ENCODE data around the gene CALML3. TPM values are rescaled to one million over a fixed set of nuclear protein-coding genes. Genes with fewer than 3 reads are reported as not detected.
"Not testable (repeated sequence)": the region's sequence is repeated elsewhere in the genome, so short reads cannot be mapped to it uniquely, and the experiment has no call there.

CALML3 gene
- total RNA-seq, 2 donors from 2014 or later = not detected

DNA sequence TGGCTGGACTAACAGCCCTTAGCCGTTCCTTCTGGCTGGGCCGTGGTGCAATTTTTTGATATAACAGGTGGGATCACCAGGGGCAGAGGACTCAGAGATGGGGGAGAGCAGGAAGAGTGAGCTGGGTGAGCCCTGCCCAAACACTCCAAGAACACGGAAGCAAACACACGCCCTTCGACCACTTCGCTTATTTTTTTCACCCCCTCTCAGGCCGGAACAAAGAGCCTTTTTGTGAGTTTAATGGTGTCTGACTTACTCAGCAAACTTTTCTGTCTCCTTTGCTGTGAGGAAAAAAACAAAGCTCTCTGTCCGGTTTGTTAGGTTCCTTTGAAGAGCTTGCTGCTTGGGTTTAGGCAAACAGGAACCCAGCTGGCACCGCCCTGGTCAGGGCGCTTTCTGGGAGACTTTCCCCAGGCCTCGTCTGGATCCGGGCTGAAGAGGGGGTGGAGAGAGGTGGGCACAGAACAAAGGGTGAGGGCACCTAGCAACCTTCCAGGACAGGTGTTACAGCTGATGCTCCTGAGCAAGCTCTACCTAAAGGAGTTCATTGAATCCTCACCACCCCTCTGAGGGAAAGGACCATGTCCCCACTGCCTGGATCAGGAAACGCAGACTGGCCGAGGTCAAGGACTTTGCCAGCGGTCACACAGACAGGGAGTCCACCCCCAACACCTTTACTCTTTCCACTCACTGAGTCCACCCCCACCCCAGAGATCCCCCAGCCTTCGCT, 23.3 kb downstream of the CALML3 start:
- DNase-seq (peak; percentile 33), ATAC-seq (peak in 1 of 2 donors; percentile 7)
- intact Hi-C loops (cut with DNase I) = loop anchor here in 1 of 2 donors (10.0 kb wide), 1 partner anchor 67 kb away; no protein-coding TSS in a partner anchor

DNA sequence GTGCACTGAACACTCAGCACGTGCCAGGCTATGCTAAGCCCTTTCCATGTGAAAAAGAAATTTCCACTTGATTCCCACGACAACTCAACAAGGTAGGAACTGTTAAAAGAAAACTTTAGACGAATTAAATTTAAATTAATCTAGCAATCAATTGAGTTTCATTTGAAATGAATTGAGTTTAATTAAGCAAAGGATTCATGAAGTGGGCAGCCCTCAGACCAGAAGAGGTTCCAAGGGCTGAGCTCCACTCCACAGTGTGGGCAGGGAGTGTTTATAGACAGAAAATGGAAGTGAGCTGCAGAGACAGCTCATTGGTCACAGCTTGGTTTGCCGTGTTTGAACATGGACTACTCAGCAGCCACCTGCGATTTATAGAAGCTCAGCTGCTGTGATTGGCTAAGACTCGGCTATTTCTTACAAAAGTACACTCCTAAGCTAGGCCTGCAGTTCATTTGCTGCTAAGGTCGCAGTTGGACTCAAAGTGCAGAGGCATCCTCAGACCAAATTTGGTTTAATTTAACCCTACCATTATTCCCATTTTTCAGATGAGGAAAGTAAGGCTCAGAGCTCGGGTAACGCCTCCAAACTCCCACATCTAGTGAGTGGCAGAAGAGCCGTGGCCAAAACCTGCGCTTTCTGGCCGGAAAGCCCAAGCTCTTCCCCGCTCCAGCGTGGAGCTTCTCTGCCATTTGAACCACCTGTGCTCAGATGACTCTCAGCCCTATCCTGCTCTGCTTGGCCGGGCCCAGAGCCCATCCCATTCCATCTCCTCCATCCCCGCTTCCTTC, 24.9 kb downstream of the CALML3 start:
- DNase-seq = peak; percentile 2
- intact Hi-C loops (cut with DNase I) = loop anchor here in 1 of 2 donors (10.0 kb wide), 1 partner anchor 65 kb away; no protein-coding TSS in a partner anchor
- no peak for ATAC-seq

DNA sequence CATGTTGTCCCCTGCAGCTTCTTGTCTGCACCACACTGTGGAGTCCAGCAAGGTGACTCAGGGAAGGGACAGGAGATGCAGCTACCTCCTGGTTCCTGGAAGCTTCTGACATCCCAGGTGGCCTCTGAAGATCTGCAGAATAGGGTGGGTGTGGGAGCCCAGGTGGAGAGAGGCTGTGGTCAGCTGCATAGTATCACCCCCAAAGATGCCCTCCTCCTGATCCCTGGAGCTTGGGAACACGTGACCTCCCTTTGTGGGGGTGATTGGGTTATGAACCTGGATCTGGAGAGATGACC, 25.4 kb downstream of the CALML3 start:
- intact Hi-C loops (cut with DNase I) = no loop called here
- ATAC-seq = no peak
- peak; percentile 6 for DNase-seq

DNA sequence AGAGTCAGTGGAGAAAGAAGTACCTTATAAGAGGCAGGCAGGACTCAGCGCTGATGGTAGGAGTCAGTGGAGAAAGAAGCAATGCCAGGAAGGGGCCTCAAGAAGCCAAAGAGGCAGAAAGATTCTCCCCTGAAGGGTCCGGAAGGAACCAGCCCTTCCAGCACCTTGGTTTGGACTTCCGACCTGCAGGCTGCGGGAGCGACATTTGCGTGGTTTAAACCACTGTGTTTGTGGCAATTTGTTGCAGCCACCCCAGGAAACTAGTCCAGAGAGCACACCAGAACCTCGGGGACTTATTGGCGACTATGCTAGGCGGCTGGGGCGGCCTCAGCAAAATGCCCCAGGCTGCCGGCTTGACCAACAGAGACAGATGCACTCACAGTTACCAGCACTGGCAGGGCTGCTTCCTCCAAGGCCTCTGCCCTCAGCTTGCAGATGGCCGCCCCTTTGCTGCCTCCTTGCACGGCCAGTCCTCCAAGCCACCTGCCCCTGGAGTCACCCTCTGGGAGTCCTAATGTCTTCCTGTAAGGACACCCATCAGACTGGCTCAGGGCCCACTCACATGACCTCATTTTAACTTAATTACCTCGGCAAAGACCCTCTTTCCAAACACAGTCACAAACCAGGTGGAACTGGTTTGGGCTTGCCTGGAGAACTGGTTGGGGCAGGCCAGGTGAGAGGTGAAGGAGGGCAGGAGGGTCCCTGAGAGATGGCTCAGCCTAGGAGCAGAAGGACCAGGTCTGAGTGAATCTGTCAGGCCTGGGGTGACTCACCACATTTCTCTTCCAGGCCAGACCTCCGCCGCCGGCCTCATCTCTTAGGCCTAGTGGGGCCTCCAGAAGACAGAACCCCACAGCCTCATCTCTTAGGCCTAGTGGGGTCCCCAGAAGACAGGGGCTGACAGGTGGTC, 26.1 kb downstream of the CALML3 start:
- DNase-seq (peak; percentile 14), ATAC-seq (no peak)
- intact Hi-C loops (cut with DNase I) = no loop called here

DNA sequence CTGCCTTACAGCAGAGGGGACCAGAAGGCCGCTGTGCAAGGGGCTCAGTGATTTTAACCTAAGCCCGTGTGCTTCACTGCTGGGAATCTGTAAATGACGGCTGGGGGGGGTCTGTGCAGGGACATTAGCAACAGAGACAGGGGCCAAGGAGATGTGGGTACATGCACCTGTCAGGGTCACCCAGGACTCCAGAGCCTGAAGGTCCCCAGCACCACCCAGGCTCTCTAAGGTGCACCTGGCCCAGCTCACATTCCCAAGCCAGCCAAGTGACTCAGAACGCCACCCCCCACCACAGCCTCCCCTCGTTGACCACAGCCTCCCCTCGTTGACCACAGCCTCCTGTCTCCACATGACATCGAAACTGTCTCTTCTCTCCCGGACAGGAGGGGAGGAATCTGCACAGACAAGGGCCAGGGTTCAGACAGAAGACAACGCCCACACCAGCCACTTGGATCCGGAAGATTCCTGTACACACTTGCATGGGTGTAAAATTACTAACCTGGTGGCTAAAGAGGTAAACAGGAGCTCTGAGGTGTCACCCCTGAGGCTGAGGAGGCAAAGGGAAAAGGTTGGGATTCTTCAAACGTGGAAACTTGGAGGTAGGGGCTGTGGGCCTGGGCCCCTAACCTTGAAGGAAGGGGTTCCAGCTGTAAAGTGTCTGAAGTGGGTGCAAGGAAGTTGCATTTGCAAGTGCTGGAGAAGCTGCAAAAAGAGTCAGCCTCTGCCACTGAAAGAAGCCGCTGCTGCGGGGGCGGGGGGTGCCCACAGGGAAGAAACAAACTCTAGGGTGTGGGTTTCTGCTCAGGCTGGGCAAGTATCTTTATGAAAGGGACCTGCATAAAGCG, 27.0 kb downstream of the CALML3 start:
- DNase-seq = peak; percentile 14
- intact Hi-C loops (cut with DNase I) = no loop called here
- no peak for ATAC-seq

DNA sequence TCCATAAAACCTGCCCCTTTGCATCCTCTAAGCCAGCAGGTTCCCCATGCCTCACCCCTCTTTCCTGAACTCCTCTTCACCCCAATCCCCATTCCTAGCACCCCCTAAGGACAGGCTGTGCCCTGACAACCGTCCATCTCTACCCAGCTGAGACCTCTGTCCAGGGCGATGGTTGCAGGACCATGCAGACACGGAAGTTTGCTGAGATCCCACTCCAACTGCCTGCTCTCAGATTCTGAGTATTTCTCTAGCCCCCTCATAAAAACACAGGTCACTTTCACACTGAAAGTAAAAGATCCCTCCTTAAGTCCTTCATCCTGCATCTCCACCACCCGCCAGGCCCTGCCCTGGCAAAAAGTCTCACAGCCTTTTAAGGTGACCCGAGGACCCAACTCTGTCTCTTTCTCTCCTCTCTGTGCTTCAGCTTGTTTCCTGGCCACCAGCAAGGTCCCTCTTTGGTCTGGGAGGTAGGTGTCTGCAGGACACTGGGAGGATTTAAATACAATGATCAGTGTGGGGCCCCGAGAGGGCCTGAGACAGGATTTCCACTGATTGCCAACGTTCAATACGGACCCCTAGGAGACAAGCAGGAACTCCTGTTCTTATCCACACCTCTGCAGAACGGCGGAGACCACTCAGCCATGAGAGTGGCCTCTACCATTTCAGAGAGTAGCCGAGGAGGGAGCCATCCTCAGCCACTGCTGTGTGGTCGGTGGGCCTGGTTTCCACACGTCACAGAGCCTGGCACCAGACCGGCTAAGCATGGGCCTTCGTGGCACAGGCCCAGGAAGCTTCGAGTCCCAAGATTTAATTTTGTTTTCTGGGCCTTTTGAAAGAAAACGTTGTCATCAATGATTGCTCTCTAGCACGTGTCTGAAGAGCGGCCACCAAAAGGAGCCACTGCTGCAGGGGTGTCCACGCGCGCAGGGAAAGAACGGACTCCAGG, 27.9 kb downstream of the CALML3 start:
- ATAC-seq = no peak
- DNase-seq = peak; percentile 10
- intact Hi-C loops (cut with DNase I) = no loop called here

DNA sequence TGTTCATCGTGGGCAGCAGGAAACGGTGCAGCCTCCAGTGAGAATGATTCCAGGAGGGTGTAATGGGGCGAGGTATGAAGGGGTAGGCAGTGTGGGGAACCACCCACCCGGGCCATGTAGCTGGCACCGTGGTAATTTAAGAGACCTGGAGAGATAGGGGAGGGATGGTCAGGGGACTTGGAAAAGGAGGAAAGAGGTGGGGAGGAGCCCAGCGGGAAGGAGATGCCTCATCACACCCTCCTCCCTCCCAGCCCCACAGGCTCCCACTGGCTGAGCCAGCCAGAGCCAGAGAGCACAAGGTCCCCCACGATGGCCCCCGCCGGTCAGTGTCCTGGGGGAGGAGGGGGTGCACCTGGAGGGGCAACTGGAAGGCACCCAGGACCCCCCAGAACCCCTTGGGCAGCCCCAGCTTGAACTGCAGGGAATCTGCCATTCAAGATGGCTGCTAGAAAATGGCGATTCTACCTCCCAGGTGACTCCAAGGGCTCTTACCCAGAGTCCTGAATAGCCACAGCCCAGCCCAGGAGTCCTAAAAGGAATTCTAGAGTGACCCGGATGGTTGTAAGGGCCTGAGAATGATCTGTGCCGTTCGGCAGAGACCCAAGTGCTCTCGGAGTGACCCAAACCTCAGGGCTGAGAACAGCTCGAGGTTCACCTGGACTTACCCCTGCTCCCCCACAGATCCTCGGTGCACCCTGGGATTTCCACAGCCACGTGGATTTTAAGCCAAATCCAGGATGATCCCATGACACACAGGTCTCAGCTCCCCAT, 28.8 kb downstream of the CALML3 start:
- intact Hi-C loops (cut with DNase I) = no loop called here
- DNase-seq (peak; percentile 14), ATAC-seq (no peak)

DNA sequence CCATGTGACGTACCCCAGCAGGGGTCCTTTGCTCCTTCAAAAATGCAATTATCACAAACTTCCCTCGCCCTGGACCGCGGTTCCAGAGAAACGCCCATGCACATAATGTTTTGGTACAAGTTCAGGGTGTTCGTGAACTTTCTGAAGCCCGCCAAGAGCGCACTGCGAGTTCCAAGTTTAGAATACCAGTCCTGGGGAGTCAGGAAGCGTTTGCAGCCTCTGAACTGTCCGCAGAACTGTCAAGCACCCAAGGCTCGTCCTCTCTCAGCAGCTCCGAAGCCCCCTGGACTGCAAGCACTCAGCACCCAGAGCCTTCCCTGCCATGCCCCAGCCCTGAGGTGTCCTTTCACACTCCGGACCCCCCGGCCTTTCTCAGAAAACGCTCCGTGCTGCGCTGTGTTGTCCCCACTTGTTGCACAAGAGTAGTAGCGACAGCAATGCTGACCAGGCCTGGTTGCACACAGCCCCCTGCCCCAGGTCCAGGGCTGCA, 30.3 kb downstream of the CALML3 start:
- intact Hi-C loops (cut with DNase I) = no loop called here
- peak; percentile 40 for DNase-seq
- peak in 1 of 2 donors; percentile 21 for ATAC-seq

DNA sequence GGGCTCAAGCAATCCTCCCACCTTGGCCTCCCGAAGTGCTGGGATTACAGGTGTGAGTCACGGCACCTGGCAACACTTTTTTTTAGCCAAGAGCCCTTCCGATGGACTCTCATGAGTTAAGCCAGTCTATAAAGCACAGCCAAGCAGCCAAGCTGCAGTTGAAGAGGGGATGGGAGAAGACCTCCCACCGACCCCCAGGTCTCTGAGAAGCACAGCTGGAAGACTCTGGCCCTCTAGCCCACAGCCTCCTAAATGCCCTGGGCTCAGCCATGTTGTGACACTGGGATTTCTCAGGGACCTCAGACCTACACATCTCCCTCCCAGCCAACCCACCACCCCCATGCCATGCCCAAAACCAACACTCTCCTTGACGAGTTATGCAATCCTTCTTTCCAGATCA, 31.1 kb downstream of the CALML3 start:
- intact Hi-C loops (cut with DNase I) = no loop called here
- DNase-seq (peak; percentile 7), ATAC-seq (no peak)

DNA sequence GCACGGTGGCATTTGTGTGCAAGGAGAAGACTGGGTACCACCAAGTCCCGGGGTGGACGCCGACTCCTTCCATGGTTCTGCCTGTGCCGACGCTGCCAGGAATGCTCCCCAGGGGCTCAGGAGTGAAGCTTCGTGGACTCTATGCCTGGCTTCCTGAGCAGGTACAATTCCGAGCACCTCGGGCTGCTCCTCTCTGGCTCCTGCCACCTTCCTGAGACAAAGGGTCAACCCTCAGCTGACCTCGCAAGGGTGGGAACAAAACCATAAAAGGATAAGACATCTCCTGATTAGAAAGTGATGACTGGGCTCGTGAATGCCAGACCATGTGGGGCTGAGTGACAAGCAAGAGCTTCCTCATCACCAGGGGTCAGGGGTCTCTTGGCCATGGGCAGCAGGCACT, 31.8 kb downstream of the CALML3 start:
- no peak for DNase-seq
- no peak for ATAC-seq
- intact Hi-C loops (cut with DNase I) = no loop called here

DNA sequence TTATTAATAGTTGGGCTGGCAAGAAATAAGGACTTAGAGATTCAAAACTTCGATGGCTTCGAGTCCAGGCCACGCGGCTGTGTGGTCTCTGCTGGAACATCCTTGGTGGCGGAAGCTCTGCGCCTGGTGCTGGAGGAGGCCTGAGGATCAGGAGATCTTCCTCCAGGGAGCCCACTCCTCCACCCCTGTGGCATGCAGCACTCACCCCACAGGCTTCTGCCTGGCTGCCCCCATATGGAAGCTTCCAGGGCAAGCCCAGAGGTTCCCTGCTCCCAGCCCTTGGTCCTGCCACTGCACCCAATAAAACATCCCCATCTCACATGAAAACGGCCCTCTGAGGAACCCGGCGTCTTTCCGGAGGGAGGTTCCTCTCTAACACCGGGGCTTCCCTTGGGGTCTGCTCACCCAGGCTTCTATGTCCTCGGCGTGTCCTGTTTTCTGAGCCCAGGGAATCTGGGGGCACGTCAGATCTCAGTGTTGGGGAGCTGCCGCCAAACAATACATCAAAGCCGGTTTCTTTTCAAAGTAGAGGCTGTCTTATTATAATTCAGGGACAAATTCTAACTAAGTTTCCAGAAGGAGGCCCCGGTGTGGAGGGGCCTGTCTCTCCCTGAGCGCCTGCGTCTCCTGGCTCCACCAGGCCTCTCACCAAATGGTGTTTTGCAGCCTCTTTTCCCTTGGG, 32.4 kb downstream of the CALML3 start:
- ATAC-seq (no peak), DNase-seq (no peak)
- intact Hi-C loops (cut with DNase I) = no loop called here

DNA sequence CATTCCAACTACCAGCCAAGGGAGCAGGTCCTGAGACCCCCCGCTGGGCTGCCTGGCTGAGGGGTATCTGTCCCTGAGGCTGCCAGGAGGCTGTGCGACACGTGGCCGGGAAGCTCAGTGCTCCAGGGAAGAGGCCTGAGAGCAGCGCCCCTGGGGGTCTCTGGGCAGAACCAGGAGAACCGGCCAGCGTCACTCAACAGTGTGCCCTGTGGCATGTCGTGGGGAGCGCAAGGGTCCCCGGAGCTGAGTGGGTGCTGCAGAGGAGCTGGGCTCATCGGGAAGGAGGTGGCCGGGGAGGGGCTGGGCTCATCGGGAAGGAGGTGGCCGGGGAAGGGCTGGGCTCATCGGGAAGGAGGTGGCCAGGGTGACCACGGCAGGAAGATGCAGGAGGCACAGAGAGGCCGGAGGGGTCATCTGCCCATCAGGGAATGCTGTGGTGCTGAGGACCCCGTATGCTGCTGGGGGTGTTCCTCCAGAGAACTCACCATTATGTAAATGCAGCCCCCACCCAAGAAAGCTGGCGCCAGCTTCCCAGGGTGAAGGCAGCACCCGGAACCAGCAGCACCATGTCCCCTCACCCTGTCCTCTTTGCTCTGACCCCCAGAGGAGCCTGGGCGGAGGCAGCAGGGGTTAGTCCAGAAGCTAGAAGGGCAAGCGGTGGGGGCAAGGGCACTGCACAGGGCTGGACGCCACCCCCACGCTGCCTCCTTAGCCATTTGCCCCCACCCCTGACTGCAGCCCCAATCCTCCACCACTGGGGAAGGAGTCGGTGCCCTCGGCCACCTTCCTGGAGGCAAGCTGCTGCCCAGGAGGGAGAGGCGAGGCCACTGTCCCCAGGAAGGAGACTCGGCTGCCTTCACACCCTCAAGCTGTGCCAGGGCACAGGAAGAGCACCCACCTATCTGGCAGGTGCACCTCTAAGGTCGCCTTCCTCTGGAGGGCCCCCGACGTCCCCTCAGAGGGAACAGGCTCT, 33.3 kb downstream of the CALML3 start:
- ATAC-seq = no peak
- DNase-seq = no peak
- intact Hi-C loops (cut with DNase I) = no loop called here

DNA sequence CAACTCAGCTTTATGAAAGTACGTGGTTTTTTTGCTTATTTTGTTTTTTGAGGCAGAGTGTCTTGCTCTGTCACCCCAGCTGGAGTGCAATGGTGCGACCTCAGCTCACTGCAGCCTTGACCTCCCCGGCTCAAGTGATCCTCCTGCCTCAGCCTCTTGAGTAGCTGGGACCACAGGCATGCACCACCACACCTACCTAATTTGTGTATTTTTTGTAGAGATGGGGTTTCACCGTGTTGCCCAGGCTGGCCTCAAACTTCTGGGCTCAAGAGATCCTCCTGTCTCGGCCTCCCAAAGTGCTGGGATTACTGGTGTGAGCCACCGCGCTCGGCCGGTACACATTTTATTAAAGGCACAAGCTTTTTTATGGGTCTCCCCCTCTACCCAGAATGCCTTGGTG, 34.3 kb downstream of the CALML3 start:
- ATAC-seq; intact Hi-C loops (cut with DNase I); DNase-seq: not testable (repeated sequence)

DNA sequence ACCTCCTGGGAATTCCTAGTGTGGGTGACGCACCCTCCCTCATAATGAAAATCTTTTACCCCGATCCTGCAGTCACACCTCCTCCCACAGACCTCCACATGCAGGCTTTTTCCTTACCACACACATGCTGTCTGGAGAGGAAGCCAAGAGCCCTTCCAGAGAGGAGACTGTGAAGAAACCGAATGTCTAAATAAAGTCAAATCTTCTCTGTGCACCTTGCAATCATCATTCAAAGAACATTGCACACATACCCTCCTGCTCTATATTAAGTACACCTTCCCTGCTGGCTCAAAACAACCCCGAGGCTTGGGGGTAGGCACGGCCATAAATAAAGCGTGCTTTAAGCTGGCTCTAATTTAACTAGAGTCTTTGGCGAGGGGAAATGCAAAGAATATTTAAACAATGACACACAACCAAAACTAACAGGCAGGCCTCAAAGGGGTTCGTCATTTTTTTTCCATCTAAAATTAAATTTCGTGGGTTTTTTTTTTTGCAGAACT, 34.9 kb downstream of the CALML3 start:
- DNase-seq = no peak
- intact Hi-C loops (cut with DNase I) = no loop called here
- ATAC-seq = no peak
